ENCODE data around the gene DPT. TPM values are rescaled to one million over a fixed set of nuclear protein-coding genes. Genes with fewer than 3 reads are reported as not detected.

The DPT gene
- total RNA-seq, 1 experiment from 2014 or later = not detected

GRCh38 chr1:168654198-168654915, 74.6 kb downstream of the DPT start:
- no peaks in the 10 kb centered on the region for H3K9me3 ChIP-seq (ENCODE audit: low read length)
- H3K79me2 ChIP-seq (ENCODE audit: low read length) = no peaks in the 10 kb centered on the region
- H3K4me2 ChIP-seq (ENCODE audit: low read depth, low read length, poor library complexity, severe bottlenecking) = no peak overlapping the region
- H3K4me1 ChIP-seq (ENCODE audit: low read length) = no peaks in the 10 kb centered on the region
- no peak overlapping the region for H2AFZ ChIP-seq (ENCODE audit: low read length)
- no peak overlapping the region for H3K27ac ChIP-seq (ENCODE audit: low read length)
- no peaks in the 10 kb centered on the region for H3K9me2 ChIP-seq (replicated peaks; ENCODE audit: insufficient read depth, low read length)
- H4K20me1 ChIP-seq (ENCODE audit: insufficient read depth, low read depth, low read length) = no peaks in the 10 kb centered on the region
- H3K4me3 ChIP-seq (ENCODE audit: low read length) = no peak overlapping the region
- no peak overlapping the region for H3K9ac ChIP-seq (ENCODE audit: low read length)
- no peak for DNase-seq
- no peaks in the 10 kb centered on the region for H3K27me3 ChIP-seq (ENCODE audit: low read length)
- no peaks in the 10 kb centered on the region for H3K36me3 ChIP-seq (ENCODE audit: insufficient read depth, low read length)

- H3K79me2 ChIP-seq (ENCODE audit: low read length) = no peaks in the 10 kb centered on the region
- no peaks in the 10 kb centered on the region for H3K4me1 ChIP-seq (ENCODE audit: low read length)
- H3K27ac ChIP-seq (ENCODE audit: low read length) = no peak overlapping the region
- no peak overlapping the region for H3K4me2 ChIP-seq (ENCODE audit: low read depth, low read length, poor library complexity, severe bottlenecking)
- H3K9me2 ChIP-seq (replicated peaks; ENCODE audit: insufficient read depth, low read length) = no peaks in the 10 kb centered on the region
- DNase-seq = no peak
- H3K4me3 ChIP-seq (ENCODE audit: low read length) = no peak overlapping the region
- H4K20me1 ChIP-seq (ENCODE audit: insufficient read depth, low read depth, low read length) = no peaks in the 10 kb centered on the region
- H3K9ac ChIP-seq (ENCODE audit: low read length) = no peak overlapping the region
- H3K27me3 ChIP-seq (ENCODE audit: low read length) = no peaks in the 10 kb centered on the region
- no peaks in the 10 kb centered on the region for H3K36me3 ChIP-seq (ENCODE audit: insufficient read depth, low read length)
- no peaks in the 10 kb centered on the region for H3K9me3 ChIP-seq (ENCODE audit: low read length)
- H2AFZ ChIP-seq (ENCODE audit: low read length) = no peak overlapping the region
These were observed 75.4 kb downstream of the DPT start for GRCh38 chr1:168653567-168653966.

DNA sequence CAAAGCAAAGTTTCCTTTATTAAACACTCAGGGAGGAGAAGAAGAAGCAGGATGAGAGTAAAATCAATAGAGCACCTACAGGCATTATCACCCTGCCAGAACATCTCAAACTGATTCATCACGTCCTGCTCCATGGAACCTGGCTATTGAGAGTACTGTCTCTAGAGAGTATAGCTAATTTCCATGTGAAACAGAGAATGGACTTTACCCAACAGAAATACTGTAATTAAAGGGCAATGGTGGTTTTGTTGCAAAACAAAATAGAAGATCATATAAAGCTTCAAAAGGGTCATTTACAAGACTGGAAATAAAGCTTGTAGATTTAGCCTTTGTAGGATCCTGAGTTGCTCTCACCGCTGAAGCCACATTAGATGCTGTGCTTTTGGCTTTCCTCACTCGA, 83.3 kb downstream of the DPT start:
- no peak overlapping the region for H3K27ac ChIP-seq (ENCODE audit: low read length)
- no peaks in the 10 kb centered on the region for H3K36me3 ChIP-seq (ENCODE audit: insufficient read depth, low read length)
- no peak overlapping the region for H3K4me2 ChIP-seq (ENCODE audit: low read depth, low read length, poor library complexity, severe bottlenecking)
- H4K20me1 ChIP-seq (ENCODE audit: insufficient read depth, low read depth, low read length) = no peaks in the 10 kb centered on the region
- H3K4me1 ChIP-seq (ENCODE audit: low read length) = no peaks in the 10 kb centered on the region
- no peaks in the 10 kb centered on the region for H3K9me3 ChIP-seq (ENCODE audit: low read length)
- DNase-seq = no peak
- H3K9ac ChIP-seq (ENCODE audit: low read length) = no peak overlapping the region
- no peak overlapping the region for H2AFZ ChIP-seq (ENCODE audit: low read length)
- no peaks in the 10 kb centered on the region for H3K79me2 ChIP-seq (ENCODE audit: low read length)
- H3K27me3 ChIP-seq (ENCODE audit: low read length) = peaks cover 4% of the 10 kb centered on the region; the same call in 1 of the 2 replicates
- no peaks in the 10 kb centered on the region for H3K9me2 ChIP-seq (replicated peaks; ENCODE audit: insufficient read depth, low read length)
- no peak overlapping the region for H3K4me3 ChIP-seq (ENCODE audit: low read length)

Other genes with a start within 250 kb of the DPT start
- not detected in 2 replicates for gene XCL2, start 185.2 kb downstream of the DPT start, total RNA-seq (2014; rRNA removed; shearing (Covaris generic); ENCODE audit: low replicate concordance)
- gene XCL1, start 152.6 kb downstream of the DPT start, total RNA-seq (2014; rRNA removed; shearing (Covaris generic); ENCODE audit: low replicate concordance) = not detected in 2 replicates

Data from Karpas-422 (cell line).